ENCODE results near the gene RTKN.

- TF ChIP-seq, protein P1, sequence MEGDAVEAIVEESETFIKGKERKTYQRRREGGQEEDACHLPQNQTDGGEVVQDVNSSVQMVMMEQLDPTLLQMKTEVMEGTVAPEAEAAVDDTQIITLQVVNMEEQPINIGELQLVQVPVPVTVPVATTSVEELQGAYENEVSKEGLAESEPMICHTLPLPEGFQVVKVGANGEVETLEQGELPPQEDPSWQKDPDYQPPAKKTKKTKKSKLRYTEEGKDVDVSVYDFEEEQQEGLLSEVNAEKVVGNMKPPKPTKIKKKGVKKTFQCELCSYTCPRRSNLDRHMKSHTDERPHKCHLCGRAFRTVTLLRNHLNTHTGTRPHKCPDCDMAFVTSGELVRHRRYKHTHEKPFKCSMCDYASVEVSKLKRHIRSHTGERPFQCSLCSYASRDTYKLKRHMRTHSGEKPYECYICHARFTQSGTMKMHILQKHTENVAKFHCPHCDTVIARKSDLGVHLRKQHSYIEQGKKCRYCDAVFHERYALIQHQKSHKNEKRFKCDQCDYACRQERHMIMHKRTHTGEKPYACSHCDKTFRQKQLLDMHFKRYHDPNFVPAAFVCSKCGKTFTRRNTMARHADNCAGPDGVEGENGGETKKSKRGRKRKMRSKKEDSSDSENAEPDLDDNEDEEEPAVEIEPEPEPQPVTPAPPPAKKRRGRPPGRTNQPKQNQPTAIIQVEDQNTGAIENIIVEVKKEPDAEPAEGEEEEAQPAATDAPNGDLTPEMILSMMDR (conservative IDR thresholded peaks at IDR 0.05 in 1 of 2, IDR thresholded peaks at IDR 0.05 in 1 of 2; ENCODE audit: extremely low read depth in 1 of 2, insufficient read depth in 1 of 2, low read depth in 1 of 2, low read length in 2 of 2) = no peak
- TF ChIP-seq EZH2 (IDR thresholded peaks at IDR 0.05; ENCODE audit: borderline replicate concordance, low read length) = no peak
These were observed 3.0 kb upstream of the RTKN start for GRCh38 chr2:74444498-74445318.
